Measurements from ENCODE around the gene PPM1A. TPM values are rescaled to one million over a fixed set of nuclear protein-coding genes. Genes with fewer than 3 reads are reported as not detected.

PPM1A gene
- total and polyA plus RNA-seq, 9 of the 15 experiments (the other 6 are each of a cell fraction or from before 2014, with no cell fraction given), result 5.5 to 23.9 (median 15.2) TPM

DNA sequence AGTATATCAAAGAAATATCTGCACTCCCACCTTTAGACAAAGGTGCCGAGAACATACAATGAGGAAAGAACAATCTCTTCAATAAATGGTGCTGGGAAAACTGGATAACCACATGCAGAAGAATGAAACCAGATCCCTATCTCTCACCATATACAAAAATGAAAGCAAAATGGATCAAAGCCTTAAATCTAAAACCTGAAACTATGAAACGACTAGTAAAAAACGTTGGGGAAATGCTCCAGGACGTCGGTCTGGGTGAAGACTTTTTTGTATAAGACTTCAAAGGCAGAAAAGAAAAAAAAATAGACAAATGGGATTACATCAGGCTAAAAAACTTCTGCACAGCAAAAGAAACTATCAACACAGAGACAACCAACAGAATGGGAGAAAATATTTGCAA lies 83.8 kb downstream of the PPM1A start:
- H3K4me2 ChIP-seq (ENCODE audit: insufficient read depth, low read length), result no peak overlapping the region
- DNase-seq (ENCODE audit: extremely low read depth in 1 of 4, low spot score in 3 of 4), result no peak
- FAIRE-seq, result no peak
- intact Hi-C loops (cut with micrococcal nuclease), result loop anchor here (5.0 to 10.0 kb wide), 6 partner anchors 66 to 922 kb away; partner anchors contain the start of gene C14orf39
- ATAC-seq, result no peak
- H4K20me1 ChIP-seq (replicated peaks; ENCODE audit: control insufficient read depth, insufficient read depth, low read length), result no peaks in the 10 kb centered on the region
- no peak overlapping the region for H3K27ac ChIP-seq (ENCODE audit: extremely low read depth, low read depth, low read length)
- in situ Hi-C loops (cut with MboI), result loop anchor here (10.0 kb wide), 1 partner anchor 128 kb away; no protein-coding TSS in a partner anchor
- H3K4me1 ChIP-seq (replicated peaks in 1 of 2; ENCODE audit: control insufficient read depth in 2 of 2, insufficient read depth in 2 of 2, low read length in 2 of 2), result peaks cover 2 to 3% of the 10 kb centered on the region in 2 experiments; a peak in 3 of 5 replicates
- no TSS peak for BruUV-seq (replicated peaks)
- POLR2A ChIA-PET, result no interaction called here
- H2AFZ ChIP-seq (ENCODE audit: low read depth, low read length), result no peak overlapping the region
- CTCF ChIA-PET (ENCODE audit: low intra/inter-chr PET ratio), result no interaction called here
- H3K36me3 ChIP-seq (ENCODE audit: control insufficient read depth, insufficient read depth, low read length), result no peaks in the 10 kb centered on the region
- H3K4me3 ChIP-seq, result no peak overlapping the region
- H3K9ac ChIP-seq (ENCODE audit: insufficient read depth in 1 of 2, low read depth in 2 of 2, low read length in 2 of 2), result no peak overlapping the region
- 10% methylated on average over 5 of the region's 5 CpGs for WGBS (ENCODE audit: insufficient coverage, low coverage, missing lambda C conversion rate)
- H3K79me2 ChIP-seq (ENCODE audit: control insufficient read depth, insufficient read depth, low read length), result no peaks in the 10 kb centered on the region
- no peaks in the 10 kb centered on the region for H3K27me3 ChIP-seq (ENCODE audit: control insufficient read depth in 2 of 2, insufficient read depth in 2 of 2, low read length in 2 of 2)
- H3K9me3 ChIP-seq (replicated peaks; ENCODE audit: control insufficient read depth, insufficient read depth, low read depth, low read length), result no peaks in the 10 kb centered on the region
- H3K9me1 ChIP-seq (ENCODE audit: control insufficient read depth, insufficient read depth, low read length), result no peaks in the 10 kb centered on the region
- TF ChIP-seq SMARCC2 (IDR thresholded peaks at IDR 0.05; ENCODE audit: low read depth) (no peak), SIN3A (IDR thresholded peaks at IDR 0.05; ENCODE audit: borderline replicate concordance in 2 of 2, control insufficient read depth in 1 of 2, low read depth in 2 of 2, low read length in 2 of 2) (no peak), ARHGAP35 (IDR thresholded peaks at IDR 0.05; ENCODE audit: partially characterized antibody) (no peak), XRCC3 (IDR thresholded peaks at IDR 0.05) (no peak), MED1 (CRISPR knock-in tag; IDR thresholded peaks at IDR 0.05; ENCODE audit: borderline replicate concordance) (no peak), ZNF586 (CRISPR knock-in tag; conservative IDR thresholded peaks at IDR 0.05) (no peak), ZBTB40 (IDR thresholded peaks at IDR 0.05) (no peak), ZBTB40 (CRISPR knock-in tag; IDR thresholded peaks at IDR 0.05) (no peak), RFX5 (IDR thresholded peaks at IDR 0.05; ENCODE audit: low read depth, low read length) (no peak), ZC3H8 (IDR thresholded peaks at IDR 0.05) (no peak), KLF13 (tag; IDR thresholded peaks at IDR 0.05; ENCODE audit: borderline replicate concordance, low read depth) (no peak)
- TF ChIP-seq, protein P1, sequence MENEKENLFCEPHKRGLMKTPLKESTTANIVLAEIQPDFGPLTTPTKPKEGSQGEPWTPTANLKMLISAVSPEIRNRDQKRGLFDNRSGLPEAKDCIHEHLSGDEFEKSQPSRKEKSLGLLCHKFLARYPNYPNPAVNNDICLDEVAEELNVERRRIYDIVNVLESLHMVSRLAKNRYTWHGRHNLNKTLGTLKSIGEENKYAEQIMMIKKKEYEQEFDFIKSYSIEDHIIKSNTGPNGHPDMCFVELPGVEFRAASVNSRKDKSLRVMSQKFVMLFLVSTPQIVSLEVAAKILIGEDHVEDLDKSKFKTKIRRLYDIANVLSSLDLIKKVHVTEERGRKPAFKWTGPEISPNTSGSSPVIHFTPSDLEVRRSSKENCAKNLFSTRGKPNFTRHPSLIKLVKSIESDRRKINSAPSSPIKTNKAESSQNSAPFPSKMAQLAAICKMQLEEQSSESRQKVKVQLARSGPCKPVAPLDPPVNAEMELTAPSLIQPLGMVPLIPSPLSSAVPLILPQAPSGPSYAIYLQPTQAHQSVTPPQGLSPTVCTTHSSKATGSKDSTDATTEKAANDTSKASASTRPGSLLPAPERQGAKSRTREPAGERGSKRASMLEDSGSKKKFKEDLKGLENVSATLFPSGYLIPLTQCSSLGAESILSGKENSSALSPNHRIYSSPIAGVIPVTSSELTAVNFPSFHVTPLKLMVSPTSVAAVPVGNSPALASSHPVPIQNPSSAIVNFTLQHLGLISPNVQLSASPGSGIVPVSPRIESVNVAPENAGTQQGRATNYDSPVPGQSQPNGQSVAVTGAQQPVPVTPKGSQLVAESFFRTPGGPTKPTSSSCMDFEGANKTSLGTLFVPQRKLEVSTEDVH (IDR thresholded peaks at IDR 0.05; ENCODE audit: low read depth, partially characterized antibody), result no peak

Measured in K562 (cell line).